DND-41 (cell line): ENCODE results near the gene HNRNPUL1.

ENCODE experiments used
- ATAC-seq: fragments of 200-7000 bp; cut with Tn5 transposase; 3 replicates; pipeline ENCODE4 v1.9.1; 2021; ENCODE audit warnings: low read depth; ENCODE audit not compliant: insufficient read depth
- DNase-seq: peaks from one replicate; pipeline ENCODE4 v3.0.0-alpha.2; 2020
- H2AFZ ChIP-seq: 2 replicates; pipeline ENCODE4 v1.6.0; 2012; ENCODE audit warnings: low read depth, low read length
- H3K27ac ChIP-seq: 2 replicates; pipeline ENCODE4 v1.5.1; 2012; ENCODE audit warnings: low read length, inconsistent platforms
- H3K27me3 ChIP-seq: fragments of 200-600 bp; sonication (generic); 2 replicates; pipeline ENCODE4 v1.6.0; 2012; ENCODE audit warnings: low read length, mild to moderate bottlenecking, inconsistent platforms; ENCODE audit not compliant: insufficient read depth, poor library complexity
- H3K36me3 ChIP-seq: 2 replicates; pipeline ENCODE4 v1.5.1; 2012; ENCODE audit warnings: low read length, inconsistent platforms; ENCODE audit not compliant: insufficient read depth
- H3K4me1 ChIP-seq: 2 replicates; pipeline ENCODE4 v1.5.1; 2012; ENCODE audit warnings: mild to moderate bottlenecking, low read length; ENCODE audit not compliant: insufficient read depth
- H3K4me2 ChIP-seq: 2 replicates; pipeline ENCODE4 v1.6.0; 2012; ENCODE audit warnings: mild to moderate bottlenecking, moderate library complexity, low read length, inconsistent platforms; ENCODE audit not compliant: insufficient read depth
- H3K4me3 ChIP-seq, 2 experiments: fragments of 200-600 bp in 1 of 2; shearing (Covaris generic) in 1 of 2; 2 replicates each; pipeline ENCODE4 v1.5.1; 2012 to 2016; ENCODE audit warnings: inconsistent platforms in 2 of 2, low read length in 2 of 2, mild to moderate bottlenecking in 2 of 2, low read depth in 1 of 2, moderate library complexity in 1 of 2
- H3K79me2 ChIP-seq: 2 replicates; pipeline ENCODE4 v1.6.0; 2012; ENCODE audit warnings: low read length, inconsistent platforms; ENCODE audit not compliant: insufficient read depth
- H3K9ac ChIP-seq: 2 replicates; pipeline ENCODE4 v1.6.0; 2012; ENCODE audit warnings: low read depth, mild to moderate bottlenecking, inconsistent platforms, low read length, moderate library complexity
- H3K9me3 ChIP-seq: 2 replicates; pipeline ENCODE4 v1.5.1; 2012; ENCODE audit warnings: low read length, moderate library complexity, mild to moderate bottlenecking, inconsistent platforms; ENCODE audit not compliant: insufficient read depth, severe bottlenecking
- H4K20me1 ChIP-seq: 2 replicates; pipeline ENCODE4 v1.6.0; 2012; ENCODE audit warnings: low read length; ENCODE audit not compliant: insufficient read depth
- EZH2 ChIP-seq: IDR thresholded peaks from 3 replicates; pipeline ENCODE4 v1.6.1; 2012; ENCODE audit warnings: borderline replicate concordance, low read depth, mild to moderate bottlenecking, moderate library complexity, low read length, inconsistent platforms; ENCODE audit not compliant: severe bottlenecking
- TF ChIP-seq, protein P1 (sequence below): IDR thresholded peaks from 2 replicates; pipeline ENCODE4 v1.5.1; 2012; ENCODE audit warnings: borderline replicate concordance, low read length, moderate library complexity, mild to moderate bottlenecking; ENCODE audit not compliant: poor library complexity, severe bottlenecking; ENCODE audit errors: extremely low read depth

Gene HNRNPUL1

DNA sequence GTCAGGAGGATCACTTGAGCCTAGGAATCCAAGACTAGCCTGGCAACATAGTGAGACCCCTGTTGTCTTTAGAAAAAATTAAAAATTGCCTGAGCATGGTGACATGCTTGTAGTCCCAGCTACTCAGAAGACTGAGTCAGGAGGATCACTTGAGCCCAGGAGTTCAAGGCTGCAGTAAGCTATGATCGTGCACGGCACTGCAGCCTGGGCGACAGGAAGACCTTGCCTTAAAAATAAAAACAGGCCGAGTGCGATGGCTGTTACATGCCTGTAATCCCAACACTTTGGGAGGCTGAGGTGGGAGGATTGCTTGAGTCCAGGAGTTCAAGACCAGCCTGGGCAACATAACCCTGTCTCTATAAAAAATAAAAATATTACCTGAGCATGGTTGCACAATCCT, 5.4 kb downstream of the HNRNPUL1 start:
- no peak overlapping the region for H2AFZ ChIP-seq
- no peak overlapping the region for H3K4me3 ChIP-seq
- no peaks in the 10 kb centered on the region for H3K27me3 ChIP-seq
- peaks cover 58% of the 10 kb centered on the region for H4K20me1 ChIP-seq
- H3K9ac ChIP-seq: no peak overlapping the region
- H3K4me1 ChIP-seq: peaks cover 30% of the 10 kb centered on the region
- peaks cover 88% of the 10 kb centered on the region for H3K79me2 ChIP-seq
- TF ChIP-seq, protein P1, sequence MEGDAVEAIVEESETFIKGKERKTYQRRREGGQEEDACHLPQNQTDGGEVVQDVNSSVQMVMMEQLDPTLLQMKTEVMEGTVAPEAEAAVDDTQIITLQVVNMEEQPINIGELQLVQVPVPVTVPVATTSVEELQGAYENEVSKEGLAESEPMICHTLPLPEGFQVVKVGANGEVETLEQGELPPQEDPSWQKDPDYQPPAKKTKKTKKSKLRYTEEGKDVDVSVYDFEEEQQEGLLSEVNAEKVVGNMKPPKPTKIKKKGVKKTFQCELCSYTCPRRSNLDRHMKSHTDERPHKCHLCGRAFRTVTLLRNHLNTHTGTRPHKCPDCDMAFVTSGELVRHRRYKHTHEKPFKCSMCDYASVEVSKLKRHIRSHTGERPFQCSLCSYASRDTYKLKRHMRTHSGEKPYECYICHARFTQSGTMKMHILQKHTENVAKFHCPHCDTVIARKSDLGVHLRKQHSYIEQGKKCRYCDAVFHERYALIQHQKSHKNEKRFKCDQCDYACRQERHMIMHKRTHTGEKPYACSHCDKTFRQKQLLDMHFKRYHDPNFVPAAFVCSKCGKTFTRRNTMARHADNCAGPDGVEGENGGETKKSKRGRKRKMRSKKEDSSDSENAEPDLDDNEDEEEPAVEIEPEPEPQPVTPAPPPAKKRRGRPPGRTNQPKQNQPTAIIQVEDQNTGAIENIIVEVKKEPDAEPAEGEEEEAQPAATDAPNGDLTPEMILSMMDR: no peak
- no peak for TF ChIP-seq EZH2
- DNase-seq (no peak), ATAC-seq (no peak)
- H3K27ac ChIP-seq: no peak overlapping the region
- H3K9me3 ChIP-seq: no peaks in the 10 kb centered on the region
- H3K4me2 ChIP-seq: no peak overlapping the region
- H3K36me3 ChIP-seq: peaks cover 90% of the 10 kb centered on the region

DNA sequence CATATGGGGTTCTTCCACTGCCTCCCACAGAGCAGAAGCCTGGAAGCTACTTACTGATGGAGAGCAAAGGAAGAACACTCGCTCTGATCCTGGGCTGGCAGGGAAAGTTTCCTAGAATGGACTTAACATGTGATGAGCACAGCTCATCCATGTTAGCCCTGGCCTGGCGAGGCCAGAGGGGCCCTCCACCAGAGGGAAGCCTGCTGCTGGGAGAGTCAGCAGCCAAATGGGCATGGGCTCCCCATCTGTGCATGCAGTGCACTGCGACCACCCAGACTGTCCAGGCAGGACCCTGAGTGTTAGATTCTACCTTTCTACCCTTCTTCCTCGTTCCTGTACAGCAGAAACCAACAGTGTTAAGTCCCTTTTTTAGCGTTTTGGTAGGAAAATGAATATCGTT, 8.9 kb downstream of the HNRNPUL1 start:
- TF ChIP-seq EZH2: no peak
- TF ChIP-seq, protein P1: no peak
- Histone ChIP-seq H3K9me3 (no peaks in the 10 kb centered on the region), H3K4me2 (no peak overlapping the region), H3K4me1 (peaks cover 2% of the 10 kb centered on the region; the same call in 1 of the 2 replicates), H3K79me2 (peaks cover 64% of the 10 kb centered on the region), H3K27me3 (no peaks in the 10 kb centered on the region), H3K27ac (no peak overlapping the region), H3K36me3 (peaks cover 97% of the 10 kb centered on the region), H2AFZ (no peak overlapping the region), H3K4me3 (no peak overlapping the region), H4K20me1 (peaks cover 56% of the 10 kb centered on the region), H3K9ac (no peak overlapping the region)
- ATAC-seq (no peak), DNase-seq (no peak)

DNA sequence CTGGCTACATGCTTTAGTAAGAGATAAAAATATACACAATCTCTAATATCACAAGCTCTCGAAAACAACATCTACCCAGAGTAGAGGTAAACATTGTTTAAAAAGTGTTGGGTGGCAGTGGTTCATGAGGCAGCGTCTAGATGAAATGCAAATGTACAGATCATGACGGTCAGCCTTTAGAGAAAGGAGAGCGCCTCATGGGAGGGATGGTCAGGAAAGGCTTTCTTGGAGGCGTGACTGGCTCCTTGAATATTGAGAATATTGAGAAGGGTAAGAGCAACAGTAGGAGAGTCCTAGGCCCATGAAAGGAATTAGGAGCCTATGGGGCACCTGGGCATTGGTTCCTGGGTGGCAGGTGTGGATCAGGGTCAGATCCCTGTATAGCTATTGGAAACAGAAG, 10.6 kb downstream of the HNRNPUL1 start:
- no peak overlapping the region for H2AFZ ChIP-seq
- no peak overlapping the region for H3K4me3 ChIP-seq
- no peak overlapping the region for H3K9ac ChIP-seq
- peaks cover 58% of the 10 kb centered on the region for H3K79me2 ChIP-seq
- no peaks in the 10 kb centered on the region for H3K4me1 ChIP-seq
- no peaks in the 10 kb centered on the region for H3K9me3 ChIP-seq
- ATAC-seq (no peak), DNase-seq (no peak)
- TF ChIP-seq, protein P1: no peak
- no peak for TF ChIP-seq EZH2
- H3K27me3 ChIP-seq: no peaks in the 10 kb centered on the region
- H3K4me2 ChIP-seq: no peak overlapping the region
- peaks cover 97% of the 10 kb centered on the region for H3K36me3 ChIP-seq
- H3K27ac ChIP-seq: no peak overlapping the region
- peaks cover 54% of the 10 kb centered on the region for H4K20me1 ChIP-seq

DNA sequence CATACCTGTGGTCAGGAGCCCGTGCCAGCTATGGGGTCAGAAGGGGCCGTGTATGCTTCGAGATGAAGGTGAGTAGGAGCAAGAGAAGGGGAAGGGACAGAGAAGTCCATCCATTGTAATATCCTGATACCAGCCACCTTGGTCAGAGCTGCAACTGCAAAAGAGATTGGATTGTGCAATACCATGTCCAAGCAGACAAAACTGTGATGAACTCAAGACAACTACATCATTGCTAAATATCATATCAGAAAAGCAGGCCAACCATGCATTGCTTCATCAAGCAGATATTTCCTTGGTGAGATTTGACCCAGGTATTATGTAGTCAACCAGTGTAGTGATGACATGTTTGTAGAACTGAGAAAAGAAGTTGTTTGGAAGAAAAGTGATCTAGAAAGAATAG, 12.1 kb downstream of the HNRNPUL1 start:
- no peak overlapping the region for H3K27ac ChIP-seq
- ATAC-seq (no peak), DNase-seq (no peak)
- no peaks in the 10 kb centered on the region for H3K4me1 ChIP-seq
- TF ChIP-seq, protein P1: no peak
- no peak for TF ChIP-seq EZH2
- no peak overlapping the region for H3K4me3 ChIP-seq
- no peaks in the 10 kb centered on the region for H3K9me3 ChIP-seq
- H4K20me1 ChIP-seq: peaks cover 52% of the 10 kb centered on the region
- H3K79me2 ChIP-seq: peaks cover 49% of the 10 kb centered on the region
- H3K36me3 ChIP-seq: peaks cover 99% of the 10 kb centered on the region
- no peak overlapping the region for H3K4me2 ChIP-seq
- no peak overlapping the region for H3K9ac ChIP-seq
- H3K27me3 ChIP-seq: no peaks in the 10 kb centered on the region
- H2AFZ ChIP-seq: no peak overlapping the region
